Naive thymus-derived CD8-positive, alpha-beta T cell (primary cell): ENCODE measurements around the gene OSCP1. TPM values are rescaled to one million over a fixed set of nuclear protein-coding genes. Genes with fewer than 3 reads are reported as not detected.

ENCODE experiments used
- ATAC-seq, 2 donors: fragments of 150-1000 bp; cut with Tn5 transposase in 1 of 2; sonication (Bioruptor Pico), chemical (Tn5 transposase) in 1 of 2; 1 replicate in 1 of 2; 2 replicates in 1 of 2; pipeline ENCODE4 v1.10.0; 2021; ENCODE audit warnings: mild to moderate bottlenecking in 2 of 2, moderate library complexity in 2 of 2
- POLR2A ChIA-PET: fragments of 350-600 bp; sonication (Branson Sonifier 250); formaldehyde crosslinking; loops from one replicate; lab custom pipeline; 2021; ENCODE audit warnings: antibody characterized with exemption; lab: Charles Lee
- DNase-seq, 10 donors: peaks; one replicate each; pipeline versions ENCODE4 v3.0.0 to v3.0.0-alpha.2; 2020 to 2022
- H3K27ac Mint-ChIP-seq, 10 donors: one replicate each; pipeline ENCODE4 v1.8.0; 2020 to 2022; ENCODE audit warnings: mild to moderate bottlenecking in 10 of 10, mixed read lengths in 10 of 10, moderate library complexity in 4 of 10, inconsistent platforms in 1 of 10
- H3K27me3 Mint-ChIP-seq, 5 donors: one replicate each; pipeline ENCODE4 v1.8.0; 2021 to 2022; ENCODE audit warnings: mixed read lengths in 5 of 5
- H3K36me3 Mint-ChIP-seq, 3 donors: one replicate each; pipeline ENCODE4 v1.8.0; 2020 to 2022; ENCODE audit warnings: mixed read lengths in 3 of 3, mild to moderate bottlenecking in 2 of 3, inconsistent platforms in 1 of 3
- H3K4me1 Mint-ChIP-seq, 4 donors: one replicate each; pipeline ENCODE4 v1.8.0; 2021 to 2022; ENCODE audit warnings: mixed read lengths in 4 of 4
- H3K4me3 Mint-ChIP-seq, 10 donors: one replicate each; pipeline ENCODE4 v1.8.0; 2020 to 2022; ENCODE audit warnings: mild to moderate bottlenecking in 10 of 10, mixed read lengths in 10 of 10, moderate library complexity in 6 of 10, inconsistent platforms in 1 of 10
- H3K9me3 Mint-ChIP-seq, 9 donors: one replicate each; pipeline ENCODE4 v1.8.0; 2020 to 2022; ENCODE audit warnings: mixed read lengths in 9 of 9, mild to moderate bottlenecking in 3 of 9, inconsistent platforms in 1 of 9, moderate library complexity in 1 of 9
- polyA plus RNA-seq, 3 donors: library from polyadenylated mRNA; unstranded; fragments of 300-500 nt; fragmentation: Illumina TruSeq; gene quantifications; one replicate each; pipeline ENCODE4 v1.2.3, GENCODE V29; 2021
- total RNA-seq, 8 experiments: library from RNA in 2 of 8; stranded (reverse) in 2 of 8; gene quantifications; one replicate each; pipeline ENCODE4 v1.2.3 and lab custom pipeline; 2021 to 2026

OSCP1 gene
- total and polyA plus RNA-seq, 5 experiments from 2014 or later: 0.24 to 1.7 (median 1.4) TPM

- POLR2A ChIA-PET: interaction anchor here (0.6 to 5.8 kb wide), 11 partner anchors 19 to 220 kb away, joined by 3 to 59 read pairs (median 4); partner anchors contain the start of genes EVA1B, LSM10, SH3D21 and TRAPPC3
- Mint-ChIP-seq H3K9me3 (no peaks in the 10 kb centered on the region), H3K36me3 (no peaks in the 10 kb centered on the region), H3K27ac (peak overlapping the region; percentile 74 to 98 (median 88)), H3K4me1 (peaks cover 35 to 81% (median 67%) of the 10 kb centered on the region in 4 donors), H3K27me3 (no peaks in the 10 kb centered on the region), H3K4me3 (peak overlapping the region in 5 of 10 donors; percentile 15 to 46 (median 37))
- DNase-seq (peak; percentile 72 to 91 (median 83)), ATAC-seq (peak; percentile 41 to 45)
These were observed 81.0 kb downstream of the OSCP1 start for GRCh38 chr1:36369061-36369861.

Other genes starting within 250 kb of the OSCP1 start
- gene THRAP3, start 226.0 kb downstream of the OSCP1 start, total RNA-seq: 100 to 1,000 TPM; 123 to 131 TPM
- gene THRAP3, start 226.0 kb downstream of the OSCP1 start, polyA plus RNA-seq: 100 to 1,000 TPM in 1 of 3 donors, 10 to 100 TPM in 2; 87.6 to 106 (median 97.8) TPM
- 1 to 10 TPM; 2.6 to 2.7 TPM for gene SH3D21, start 144.1 kb downstream of the OSCP1 start, total RNA-seq
- gene SH3D21, start 144.1 kb downstream of the OSCP1 start, polyA plus RNA-seq: under 1 TPM in 2 of 3 donors, not detected in 1; 0.19 to 0.35 TPM
- 1 to 10 TPM; 1.2 to 1.6 TPM for gene EVA1B, start 126.8 kb downstream of the OSCP1 start, total RNA-seq
- gene EVA1B, start 126.8 kb downstream of the OSCP1 start, polyA plus RNA-seq: 1 to 10 TPM in 1 of 3 donors, under 1 TPM in 2; 0.16 to 2.4 (median 0.43) TPM
- 10 to 100 TPM; 46.2 to 47.8 TPM for gene STK40, start 64.5 kb downstream of the OSCP1 start, total RNA-seq
- 10 to 100 TPM; 21.6 to 31.7 (median 23.6) TPM for gene STK40, start 64.5 kb downstream of the OSCP1 start, polyA plus RNA-seq
- gene LSM10, start 52.5 kb downstream of the OSCP1 start, total RNA-seq: 10 to 100 TPM; 40.8 to 47.1 TPM
- 100 to 1,000 TPM; 118 to 122 (median 121) TPM for gene LSM10, start 52.5 kb downstream of the OSCP1 start, polyA plus RNA-seq
- gene MRPS15, start 13.9 kb upstream of the OSCP1 start, total RNA-seq: 10 to 100 TPM; 38.6 to 41.4 TPM
- 10 to 100 TPM; 87.2 to 95.9 (median 87.7) TPM for gene MRPS15, start 13.9 kb upstream of the OSCP1 start, polyA plus RNA-seq
- gene CSF3R, start 32.5 kb upstream of the OSCP1 start, total RNA-seq: under 1 TPM in 1 of 2 experiments, not detected in 1; 0.44 TPM
- under 1 TPM in 2 of 3 donors, not detected in 1; 0.10 to 0.20 TPM for gene CSF3R, start 32.5 kb upstream of the OSCP1 start, polyA plus RNA-seq